Measurements from ENCODE around the gene FOXO3. TPM values are rescaled to one million over a fixed set of nuclear protein-coding genes. Genes with fewer than 3 reads are reported as not detected.

FOXO3 gene
- total RNA-seq, 1 experiment from 2014 or later, result 43.8 TPM

GRCh38 chr6:108720827-108721226 lies 160.1 kb downstream of the FOXO3 start:
- no peaks in the 10 kb centered on the region for H3K36me3 ChIP-seq (ENCODE audit: control insufficient read depth, insufficient read depth, low read length)
- H3K9me3 ChIP-seq (ENCODE audit: control insufficient read depth, insufficient read depth, low read depth, low read length), result no peaks in the 10 kb centered on the region
- ATAC-seq, result no peak
- POLR2A ChIA-PET, result no interaction called here
- no peaks in the 10 kb centered on the region for H3K4me1 ChIP-seq (ENCODE audit: control insufficient read depth, insufficient read depth, low read length)
- in situ Hi-C loops (cut with HindIII; ENCODE audit: low pct_unique_long_range_greater_than_20kb, low sequenced_read_pairs), result no loop called here
- intact Hi-C loops (cut with micrococcal nuclease; ENCODE audit: unreplicated experiment), result no loop called here
- H3K27me3 ChIP-seq (ENCODE audit: control insufficient read depth, insufficient read depth, low read length), result no peaks in the 10 kb centered on the region
- DNase-seq (ENCODE audit: low read depth, low spot score), result no peak
- no peak overlapping the region for H3K4me3 ChIP-seq (ENCODE audit: low read depth in 2 of 2, low read length in 2 of 2)
- TF ChIP-seq CTCF (IDR thresholded peaks at IDR 0.05) (no peak), REST (IDR thresholded peaks at IDR 0.05; ENCODE audit: insufficient read depth in 1 of 2, low read depth in 2 of 2, low read length in 1 of 2) (no peak), SIN3A (IDR thresholded peaks at IDR 0.05; ENCODE audit: borderline replicate concordance, insufficient read depth, low read depth, low read length) (no peak), TCF7L2 (IDR thresholded peaks at IDR 0.05; ENCODE audit: low read depth, low read length) (no peak), POLR2AphosphoS5 (IDR thresholded peaks at IDR 0.05; ENCODE audit: low read depth, low read length) (no peak)
- BruUV-seq (replicated peaks), result no TSS peak
- CTCF ChIA-PET, result no interaction called here
- H3K27ac ChIP-seq (ENCODE audit: low read length), result no peak overlapping the region

GRCh38 chr6:108721286-108721685 lies 160.6 kb downstream of the FOXO3 start:
- CTCF ChIA-PET, result no interaction called here
- ATAC-seq (no peak), DNase-seq (ENCODE audit: low read depth, low spot score) (no peak)
- no peak overlapping the region for H3K27ac ChIP-seq (ENCODE audit: low read length)
- H3K36me3 ChIP-seq (ENCODE audit: control insufficient read depth, insufficient read depth, low read length), result no peaks in the 10 kb centered on the region
- no TSS peak for BruUV-seq (replicated peaks)
- H3K9me3 ChIP-seq (ENCODE audit: control insufficient read depth, insufficient read depth, low read depth, low read length), result no peaks in the 10 kb centered on the region
- TF ChIP-seq SIN3A (IDR thresholded peaks at IDR 0.05; ENCODE audit: borderline replicate concordance, insufficient read depth, low read depth, low read length) (no peak), CTCF (IDR thresholded peaks at IDR 0.05) (no peak), POLR2AphosphoS5 (IDR thresholded peaks at IDR 0.05; ENCODE audit: low read depth, low read length) (no peak), REST (IDR thresholded peaks at IDR 0.05; ENCODE audit: insufficient read depth in 1 of 2, low read depth in 2 of 2, low read length in 1 of 2) (no peak), TCF7L2 (IDR thresholded peaks at IDR 0.05; ENCODE audit: low read depth, low read length) (no peak)
- in situ Hi-C loops (cut with HindIII; ENCODE audit: low pct_unique_long_range_greater_than_20kb, low sequenced_read_pairs) (no loop called here), intact Hi-C loops (cut with micrococcal nuclease; ENCODE audit: unreplicated experiment) (no loop called here)
- H3K4me3 ChIP-seq (ENCODE audit: low read depth in 2 of 2, low read length in 2 of 2), result no peak overlapping the region
- H3K27me3 ChIP-seq (ENCODE audit: control insufficient read depth, insufficient read depth, low read length), result no peaks in the 10 kb centered on the region
- no peaks in the 10 kb centered on the region for H3K4me1 ChIP-seq (ENCODE audit: control insufficient read depth, insufficient read depth, low read length)
- POLR2A ChIA-PET, result no interaction called here
